Activated CD4-positive, CD25-positive, alpha-beta regulatory T cell treated with anti-CD3 and anti-CD28 coated beads, Interleukin-2, amount 50 U/mL, for 16 hours (primary cell): Measurements from ENCODE around the gene BHMT2.

Experiments used
- DNase-seq: peaks from one replicate; pipeline ENCODE4 v3.0.0-alpha.2; 2020; ENCODE audit warnings: low read depth, low spot score

The BHMT2 gene

GRCh38 chr5:79062436-79062835 is 7.1 kb upstream of the BHMT2 start:
- DNase-seq = no peak

DNA sequence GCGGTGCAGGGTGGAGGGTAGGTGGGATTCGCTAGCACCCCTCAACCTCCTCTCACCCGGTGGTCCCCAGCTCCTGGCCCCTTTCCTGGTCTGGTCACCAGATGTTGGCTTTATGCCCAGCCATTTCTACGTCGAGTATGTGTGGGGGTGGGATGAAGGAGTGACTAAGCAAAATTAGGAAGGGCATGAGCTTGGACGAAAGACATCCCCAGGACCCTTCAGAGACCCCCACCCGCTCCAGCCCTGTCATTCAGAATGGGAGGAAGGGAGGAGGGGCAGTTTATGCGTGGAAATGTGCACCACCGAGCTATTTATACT is 742 bp downstream of the BHMT2 start:
- DNase-seq = no peak

- no peak for DNase-seq
These were observed 5.1 kb downstream of the BHMT2 start for GRCh38 chr5:79074641-79075040.

GRCh38 chr5:79075646-79076426 is 6.3 kb downstream of the BHMT2 start:
- no peak for DNase-seq

GRCh38 chr5:79076819-79077218 is 7.3 kb downstream of the BHMT2 start:
- DNase-seq = no peak

DNA sequence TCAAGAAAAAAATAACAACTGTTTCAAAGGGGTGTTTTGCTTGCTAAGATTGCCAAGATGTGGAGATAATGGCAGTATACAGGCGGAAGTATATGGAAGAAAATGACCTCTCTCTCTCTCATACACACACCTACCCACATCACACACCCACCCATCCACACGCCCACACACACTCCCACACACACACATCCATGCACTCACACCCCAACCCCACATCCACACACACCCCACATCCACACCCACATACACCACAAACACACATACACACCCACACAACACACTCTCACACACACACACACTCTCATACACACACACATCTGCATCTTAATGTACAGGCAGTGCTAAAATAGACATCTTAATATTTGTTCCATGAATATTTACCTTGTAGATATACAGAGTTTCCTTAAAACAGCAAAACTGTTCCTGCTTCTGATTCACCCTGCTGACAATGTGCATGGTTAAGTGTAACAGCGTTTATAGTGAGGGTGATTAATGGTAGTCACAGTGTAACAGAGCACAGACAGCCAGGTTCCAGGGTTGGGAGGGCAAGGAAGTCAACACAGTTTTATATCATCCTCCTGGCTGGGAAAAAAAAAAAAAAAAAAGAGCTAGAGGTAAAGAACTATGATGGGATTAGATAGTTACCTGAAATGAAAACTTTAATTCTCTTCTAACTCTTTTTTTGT is 8.3 kb downstream of the BHMT2 start:
- no peak for DNase-seq

GRCh38 chr5:79080804-79081203 is 11.2 kb downstream of the BHMT2 start:
- DNase-seq = no peak

- no peak for DNase-seq
These were observed 12.2 kb downstream of the BHMT2 start for GRCh38 chr5:79081779-79082178.

DNA sequence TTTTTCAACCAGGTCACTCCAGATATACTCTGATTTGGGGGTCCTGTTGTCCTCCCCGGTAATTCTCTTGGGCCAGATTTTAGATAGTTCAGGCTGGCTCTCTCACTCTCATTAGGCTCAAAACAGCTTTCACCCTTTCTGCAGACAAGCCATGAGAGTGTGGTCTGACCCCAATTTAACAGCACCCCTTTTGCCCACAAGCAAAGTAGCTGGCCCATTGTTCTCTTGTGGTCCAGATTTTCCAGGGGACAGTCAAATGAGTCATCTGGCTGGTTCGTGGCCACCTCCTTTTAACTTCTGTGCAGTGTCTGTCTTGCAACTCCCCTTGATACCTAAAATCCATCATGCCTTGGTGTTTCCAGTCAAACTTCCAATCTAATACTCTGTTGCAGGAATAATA is 16.5 kb downstream of the BHMT2 start:
- no peak for DNase-seq

GRCh38 chr5:79088507-79088906 is 18.9 kb downstream of the BHMT2 start:
- DNase-seq = no peak

DNA sequence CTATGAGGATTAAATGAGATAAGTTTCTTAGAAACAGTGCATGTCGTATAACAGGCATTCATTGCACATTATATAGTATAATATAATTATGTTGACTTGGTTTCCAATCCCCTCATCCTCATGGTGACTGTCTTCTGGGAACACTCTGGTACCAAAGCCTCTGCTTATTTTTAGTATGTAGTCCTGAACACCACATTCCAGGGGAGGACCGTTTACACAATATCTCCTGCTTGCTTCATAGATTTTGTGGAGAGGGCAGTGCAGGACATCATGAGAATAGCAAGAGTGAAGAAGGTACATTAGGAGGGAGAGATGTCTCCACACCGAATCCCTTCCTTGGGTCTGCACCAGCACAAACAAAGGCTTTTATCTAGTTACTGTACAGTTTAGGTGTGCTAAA is 21.5 kb downstream of the BHMT2 start:
- DNase-seq = no peak

- no peak for DNase-seq
These were observed 24.2 kb downstream of the BHMT2 start for GRCh38 chr5:79093762-79094161.

- DNase-seq = no peak
These were observed 36.3 kb downstream of the BHMT2 start for GRCh38 chr5:79105868-79106267.

GRCh38 chr5:79107020-79107796 is 37.6 kb downstream of the BHMT2 start:
- no peak for DNase-seq

GRCh38 chr5:79108086-79108485 is 38.5 kb downstream of the BHMT2 start:
- no peak for DNase-seq

DNA sequence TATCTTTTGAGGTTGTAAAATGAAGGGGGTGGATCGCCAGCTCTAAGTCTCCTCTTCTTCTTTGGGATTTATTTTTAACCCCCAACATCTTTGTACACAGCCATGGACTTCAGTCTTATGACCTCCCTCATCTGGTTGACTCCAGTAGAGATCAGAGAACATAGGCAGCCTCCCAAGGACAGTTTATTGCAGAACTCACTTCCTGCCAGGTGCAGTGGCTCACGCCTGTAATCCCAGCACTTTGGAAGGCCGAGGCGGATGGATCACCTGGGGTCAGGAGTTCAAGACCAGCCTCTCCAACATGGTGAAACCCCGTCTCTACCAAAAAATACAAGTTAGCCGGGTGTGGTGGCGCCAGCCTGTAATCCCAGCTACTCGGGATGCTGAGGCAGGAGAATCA is 39.2 kb downstream of the BHMT2 start:
- DNase-seq = no peak

GRCh38 chr5:79109527-79110492 is 40.2 kb downstream of the BHMT2 start:
- DNase-seq = no peak

GRCh38 chr5:79111387-79111959 is 41.9 kb downstream of the BHMT2 start, which contains the start of gene BHMT:
Gene BHMT (plus strand): TSS chr5:79111809. CDS start chr5:79111886, 77 bp downstream.
- DNase-seq = no peak

- no peak for DNase-seq
These were observed 42.6 kb downstream of the BHMT2 start for GRCh38 chr5:79111960-79112702.

DNA sequence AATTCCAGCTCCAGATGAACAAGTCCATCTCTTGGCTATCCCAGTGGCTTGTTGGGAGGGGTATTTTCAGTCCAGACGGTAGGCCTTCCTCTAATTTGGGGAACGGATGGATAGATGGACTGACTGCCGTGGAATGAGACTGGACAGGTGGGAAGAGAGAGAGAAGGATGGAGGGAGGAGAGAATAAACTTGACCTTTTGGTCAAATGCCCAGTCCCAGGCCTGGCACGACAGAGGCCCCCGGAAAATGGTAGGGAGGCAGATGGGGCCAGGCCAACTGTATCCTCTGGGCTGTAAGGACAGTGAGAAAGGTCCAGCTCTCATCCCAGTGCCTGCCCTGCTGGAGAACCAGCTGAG is 43.1 kb downstream of the BHMT2 start:
- no peak for DNase-seq
